A549 (cell line): ENCODE data around the gene DNM3. TPM values are rescaled to one million over a fixed set of nuclear protein-coding genes. Genes with fewer than 3 reads are reported as not detected.

ENCODE experiments used
- ATAC-seq, 2 experiments: fragments of 200-7000 bp in 1 of 2; fragments of >200 bp in 1 of 2; cut with Nextera tagmentation in 1 of 2; cut with Tn5 transposase in 1 of 2; 3 replicates each; pipeline versions ENCODE4 v1.8.0 to v1.9.1; 2018 to 2020; ENCODE audit warnings: mild to moderate bottlenecking in 1 of 2, moderate library complexity in 1 of 2
- CTCF ChIA-PET: fragments of 300-600 bp; sonication (Branson Sonifier 250); formaldehyde crosslinking; extraction: SDS; loops from one replicate; lab custom pipeline; 2021; ENCODE audit warnings: antibody characterized with exemption, inconsistent platforms; lab: Yijun Ruan, JAX
- POLR2A ChIA-PET: fragments of 350-600 bp; formaldehyde crosslinking; extraction: SDS; loops from one replicate; lab custom pipeline; 2021; ENCODE audit warnings: antibody characterized with exemption, inconsistent platforms; lab: Yijun Ruan, JAX
- DNase-seq, 2 experiments: peaks; one replicate each; pipeline versions ENCODE4 v3.0.0 to v3.0.0-alpha.2; 2011 to 2016; ENCODE audit warnings: low read depth in 1 of 2, low spot score in 1 of 2
- FAIRE-seq: peaks from 2 replicates; lab custom pipeline; 2011; peaks lifted over from hg19 to GRCh38; lab: Jason Lieb, UNC
- H3K27ac ChIP-seq, 2 experiments: fragments of >200 bp; sonication (Bioruptor Twin); formaldehyde crosslinking; 3 replicates each; pipeline ENCODE4 v1.5.1; 2016 to 2017
- H3K4me1 ChIP-seq: fragments of >200 bp; sonication (Bioruptor Twin); formaldehyde crosslinking; 3 replicates; pipeline ENCODE4 v1.6.1; 2016
- H3K4me2 ChIP-seq: fragments of >200 bp; sonication (Bioruptor Twin); formaldehyde crosslinking; 3 replicates; pipeline ENCODE4 v1.6.1; 2016
- H3K4me3 ChIP-seq: fragments of >200 bp; sonication (Bioruptor Twin); formaldehyde crosslinking; 3 replicates; pipeline ENCODE4 v1.5.1; 2016
- H3K9me3 ChIP-seq: fragments of >200 bp; sonication (Bioruptor Twin); formaldehyde crosslinking; 3 replicates; pipeline ENCODE4 v1.6.1; 2016
- BCL3 ChIP-seq: fragments of >200 bp; sonication (Bioruptor Twin); formaldehyde crosslinking; IDR thresholded peaks from 3 replicates; pipeline ENCODE4 v1.6.1; 2016
- CBX2 ChIP-seq: fragments of 200-600 bp; sonication (generic); IDR thresholded peaks from 2 replicates; pipeline ENCODE4 v1.6.1; 2016; ENCODE audit warnings: low read depth, mild to moderate bottlenecking, borderline replicate concordance
- CHD2 ChIP-seq: fragments of 150-350 bp; IDR thresholded peaks from 2 replicates; pipeline ENCODE4 v1.6.1; 2014; ENCODE audit warnings: low read length; ENCODE audit not compliant: partially characterized antibody
- CTCF ChIP-seq: fragments of >200 bp; sonication (Bioruptor Twin); formaldehyde crosslinking; IDR thresholded peaks from 3 replicates; pipeline ENCODE4 v1.5.1; 2016
- EHMT2 ChIP-seq: fragments of 200-600 bp; sonication (generic); IDR thresholded peaks from 2 replicates; pipeline ENCODE4 v1.6.1; 2016; ENCODE audit warnings: antibody characterized with exemption, low read depth, mild to moderate bottlenecking, moderate library complexity
- FOSB ChIP-seq: fragments of 250-450 bp; sonication (Bioruptor Pico); IDR thresholded peaks from 2 replicates; pipeline ENCODE4 v1.5.0; 2020; ENCODE audit warnings: mild to moderate bottlenecking, moderate library complexity
- FOSL2 ChIP-seq, 2 experiments: fragments of 450-650 bp in 1 of 2; fragments of >200 bp in 1 of 2; sonication (Bioruptor Twin) in 1 of 2; formaldehyde crosslinking; IDR thresholded peaks; 2 replicates each; pipeline versions ENCODE4 v1.5.0 to v1.6.1; 2016 to 2020; ENCODE audit warnings: mild to moderate bottlenecking in 1 of 2, moderate library complexity in 1 of 2
- FOXS1 ChIP-seq: fragments of 250-450 bp; sonication (Bioruptor Pico); IDR thresholded peaks from 2 replicates; pipeline ENCODE4 v1.5.0; 2020; ENCODE audit warnings: mild to moderate bottlenecking, moderate library complexity
- GATA3 ChIP-seq: IDR thresholded peaks from 2 replicates; pipeline ENCODE4 v1.6.1; 2012; ENCODE audit warnings: borderline replicate concordance
- HDAC2 ChIP-seq: fragments of 200-600 bp; sonication (generic); IDR thresholded peaks from 2 replicates; pipeline ENCODE4 v1.6.1; 2016
- HEYL ChIP-seq: fragments of 250-450 bp; sonication (Bioruptor Pico); IDR thresholded peaks from 2 replicates; pipeline ENCODE4 v1.8.0; 2021; ENCODE audit warnings: mild to moderate bottlenecking, moderate library complexity
- HOXB13 ChIP-seq: fragments of 250-450 bp; sonication (Bioruptor Pico); IDR thresholded peaks from 2 replicates; pipeline ENCODE4 v1.5.0; 2020; ENCODE audit warnings: low read depth, mild to moderate bottlenecking, moderate library complexity
- HOXB5 ChIP-seq: fragments of 250-450 bp; sonication (Bioruptor Pico); IDR thresholded peaks from 2 replicates; pipeline ENCODE4 v1.5.0; 2020; ENCODE audit warnings: mild to moderate bottlenecking, moderate library complexity
- MAFK ChIP-seq: fragments of 450-650 bp; IDR thresholded peaks from 2 replicates; pipeline ENCODE4 v1.6.1; 2014; ENCODE audit not compliant: partially characterized antibody
- MYC ChIP-seq: IDR thresholded peaks from 2 replicates; pipeline ENCODE4 v1.6.1; 2012; ENCODE audit warnings: mild to moderate bottlenecking, inconsistent platforms, low read length, improper control_type of control experiment, borderline replicate concordance
- NFE2L2 ChIP-seq: fragments of 150-350 bp; conservative IDR thresholded peaks from 2 replicates; pipeline ENCODE4 v1.6.1; 2014; ENCODE audit warnings: low read length
- NR3C1 ChIP-seq: fragments of >200 bp; sonication (Bioruptor Twin); formaldehyde crosslinking; IDR thresholded peaks from 3 replicates; pipeline ENCODE4 v1.6.1; 2017
- POLR2AphosphoS2 ChIP-seq: conservative IDR thresholded peaks from 2 replicates; pipeline ENCODE4 v1.6.1; 2012; ENCODE audit warnings: low read length, improper control_type of control experiment, inconsistent platforms
- RNF2 ChIP-seq: fragments of 200-600 bp; sonication (generic); IDR thresholded peaks from 2 replicates; pipeline ENCODE4 v1.6.1; 2016; ENCODE audit warnings: low read depth, mild to moderate bottlenecking, antibody characterized with exemption, moderate library complexity, borderline replicate concordance
- SREBF2 ChIP-seq: fragments of 450-650 bp; IDR thresholded peaks from 2 replicates; pipeline ENCODE4 v1.6.1; 2014; ENCODE audit warnings: mild to moderate bottlenecking, moderate library complexity
- USF2 ChIP-seq: fragments of 450-650 bp; IDR thresholded peaks from 2 replicates; pipeline ENCODE4 v1.6.1; 2014; ENCODE audit warnings: antibody characterized with exemption
- ZNF302 ChIP-seq: fragments of 250-450 bp; sonication (Bioruptor Pico); IDR thresholded peaks from 2 replicates; pipeline ENCODE4 v1.9.0; 2021; ENCODE audit warnings: inconsistent platforms, mild to moderate bottlenecking, moderate library complexity
- WGBS: methylation state at CpG from one replicate; pipeline ENCODE4 v1.1.6; 2017; ENCODE audit errors: missing lambda C conversion rate; 5-methylcytosine and 5-hydroxymethylcytosine counted together
- polyA plus RNA-seq, 4 experiments: library from polyadenylated mRNA; depleted of rRNA in 3 of 4; stranded (reverse); fragments of >200 nt; fragmentation: RNase III in 1 of 4; extraction: RNeasy Plus Mini Kit Qiagen cat#74134 plus additional on column Dnase treatment in 1 of 4; gene quantifications; 2 replicates in 3 of 4; 3 replicates in 1 of 4; pipeline ENCODE4 v1.2.3, GENCODE V29; 2011 to 2017
- TF ChIP-seq, protein P1 (sequence below): fragments of 150-350 bp; IDR thresholded peaks from 2 replicates; pipeline ENCODE4 v1.6.1; 2014; ENCODE audit warnings: low read depth, mild to moderate bottlenecking, low read length
- TF ChIP-seq, protein P2 (sequence below): IDR thresholded peaks from 2 replicates; pipeline ENCODE4 v1.6.1; 2012; ENCODE audit warnings: low read depth, borderline replicate concordance
- TF ChIP-seq, protein P3 (sequence below): IDR thresholded peaks from 2 replicates; pipeline ENCODE4 v1.6.1; 2012
- TF ChIP-seq, protein P4 (sequence below): fragments of 250-450 bp; sonication (Bioruptor Pico); IDR thresholded peaks from 2 replicates; pipeline ENCODE4 v1.5.0; 2020; ENCODE audit warnings: low read depth, mild to moderate bottlenecking, moderate library complexity
- TF ChIP-seq, protein P5 (sequence below): fragments of >200 bp; sonication (Bioruptor Twin); formaldehyde crosslinking; IDR thresholded peaks from 2 replicates; pipeline ENCODE4 v1.6.1; 2016

Gene DNM3
- polyA plus RNA-seq, 2 of the 4 experiments (the other 2 are of a cell fraction), result 0.57 to 1.5 TPM

DNA sequence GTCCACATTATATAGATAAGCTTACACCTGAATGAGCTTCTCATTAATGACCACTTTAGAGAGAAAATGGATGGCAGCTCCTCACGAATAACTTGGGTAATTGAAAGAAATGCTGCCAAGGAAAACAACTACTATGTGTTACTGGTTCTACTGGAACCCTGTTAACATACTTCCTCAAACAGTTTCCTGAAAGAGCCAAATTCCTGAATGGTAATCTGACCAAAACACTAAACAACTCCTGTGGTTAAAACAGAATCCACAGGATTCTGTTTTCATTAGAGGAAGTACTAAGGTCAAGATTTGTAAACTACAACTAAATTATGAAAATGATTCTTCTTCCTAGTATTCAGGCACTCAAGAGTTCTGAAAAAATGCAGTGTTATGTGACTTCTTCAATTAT, 107.2 kb downstream of the DNM3 start:
- no peak for FAIRE-seq
- 4% methylated on average over 1 of the region's 1 CpG for WGBS
- ATAC-seq, result no peak
- Histone ChIP-seq H3K9me3 (peaks cover 5% of the 10 kb centered on the region; the same call in 2 of the 3 replicates), H3K4me1 (no peaks in the 10 kb centered on the region), H3K27ac (no peak overlapping the region), H3K4me3 (no peak overlapping the region), H3K4me2 (no peak overlapping the region)
- TF ChIP-seq FOSB (CRISPR knock-in tag) (no peak), CHD2 (no peak), POLR2AphosphoS2 (no peak), ZNF302 (CRISPR knock-in tag) (no peak), EHMT2 (no peak), SREBF2 (no peak), NFE2L2 (no peak), FOSL2 (IDR thresholded peaks at IDR 0.05) (no peak), FOSL2 (CRISPR knock-in tag; IDR thresholded peaks at IDR 0.05) (no peak), USF2 (no peak), BCL3 (no peak), RNF2 (no peak)
- TF ChIP-seq, protein P1, sequence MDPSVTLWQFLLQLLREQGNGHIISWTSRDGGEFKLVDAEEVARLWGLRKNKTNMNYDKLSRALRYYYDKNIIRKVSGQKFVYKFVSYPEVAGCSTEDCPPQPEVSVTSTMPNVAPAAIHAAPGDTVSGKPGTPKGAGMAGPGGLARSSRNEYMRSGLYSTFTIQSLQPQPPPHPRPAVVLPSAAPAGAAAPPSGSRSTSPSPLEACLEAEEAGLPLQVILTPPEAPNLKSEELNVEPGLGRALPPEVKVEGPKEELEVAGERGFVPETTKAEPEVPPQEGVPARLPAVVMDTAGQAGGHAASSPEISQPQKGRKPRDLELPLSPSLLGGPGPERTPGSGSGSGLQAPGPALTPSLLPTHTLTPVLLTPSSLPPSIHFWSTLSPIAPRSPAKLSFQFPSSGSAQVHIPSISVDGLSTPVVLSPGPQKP, result no peak
- TF ChIP-seq, protein P2, sequence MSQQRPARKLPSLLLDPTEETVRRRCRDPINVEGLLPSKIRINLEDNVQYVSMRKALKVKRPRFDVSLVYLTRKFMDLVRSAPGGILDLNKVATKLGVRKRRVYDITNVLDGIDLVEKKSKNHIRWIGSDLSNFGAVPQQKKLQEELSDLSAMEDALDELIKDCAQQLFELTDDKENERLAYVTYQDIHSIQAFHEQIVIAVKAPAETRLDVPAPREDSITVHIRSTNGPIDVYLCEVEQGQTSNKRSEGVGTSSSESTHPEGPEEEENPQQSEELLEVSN, result no peak
- POLR2A ChIA-PET, result no interaction called here
- DNase-seq, result no peak
- CTCF ChIA-PET, result no interaction called here

DNA sequence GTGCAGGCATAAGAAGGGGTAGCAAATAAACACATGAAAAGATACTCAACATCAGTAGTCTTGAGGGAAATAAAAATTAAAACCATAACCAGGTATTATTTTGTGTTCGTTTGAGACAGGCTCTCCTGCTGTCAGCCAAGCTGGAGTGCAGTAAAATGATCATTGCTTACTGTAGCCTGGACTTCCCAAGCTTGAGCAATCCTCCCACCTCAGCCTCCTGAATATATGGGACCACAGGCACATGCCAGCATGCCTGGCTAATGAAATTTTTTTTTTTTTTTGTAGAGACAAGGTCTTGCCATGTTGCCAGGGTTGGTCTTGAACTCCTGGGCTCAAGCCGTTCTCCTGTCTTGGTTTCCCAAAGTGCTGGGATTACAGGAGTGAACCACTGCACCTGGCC, 108.0 kb downstream of the DNM3 start:
- no peak overlapping the region for H3K4me2 ChIP-seq
- no peak overlapping the region for H3K4me3 ChIP-seq
- H3K27ac ChIP-seq, result no peak overlapping the region
- no peak for TF ChIP-seq HDAC2
- H3K4me1 ChIP-seq, result no peaks in the 10 kb centered on the region
- ChIA-PET POLR2A (no interaction called here), CTCF (no interaction called here)
- 38% methylated on average over 2 of the region's 2 CpGs for WGBS
- FAIRE-seq (no peak), ATAC-seq (no peak), DNase-seq (no peak)
- H3K9me3 ChIP-seq, result peaks cover 5% of the 10 kb centered on the region; the same call in 2 of the 3 replicates

- 0% methylated on average over 1 of the region's 1 CpG for WGBS
- H3K4me3 ChIP-seq, result no peak overlapping the region
- H3K27ac ChIP-seq, result no peak overlapping the region
- DNase-seq (no peak), FAIRE-seq (no peak), ATAC-seq (no peak)
- H3K4me1 ChIP-seq, result no peaks in the 10 kb centered on the region
- CTCF ChIA-PET, result interaction anchor here (0.8 kb wide), 1 partner anchor 151 kb away, joined by 3 read pairs; no protein-coding TSS in a partner anchor
- H3K4me2 ChIP-seq, result no peak overlapping the region
- H3K9me3 ChIP-seq, result peaks cover 5% of the 10 kb centered on the region; the same call in 2 of the 3 replicates
- POLR2A ChIA-PET, result no interaction called here
- TF ChIP-seq NR3C1 (no peak), NFE2L2 (no peak), FOXS1 (CRISPR knock-in tag) (no peak), HOXB13 (CRISPR knock-in tag) (no peak), MAFK (no peak), HOXB5 (no peak), GATA3 (no peak), MYC (no peak), CBX2 (no peak), FOSB (CRISPR knock-in tag) (no peak), CTCF (no peak), HEYL (CRISPR knock-in tag) (no peak)
- TF ChIP-seq, protein P3, sequence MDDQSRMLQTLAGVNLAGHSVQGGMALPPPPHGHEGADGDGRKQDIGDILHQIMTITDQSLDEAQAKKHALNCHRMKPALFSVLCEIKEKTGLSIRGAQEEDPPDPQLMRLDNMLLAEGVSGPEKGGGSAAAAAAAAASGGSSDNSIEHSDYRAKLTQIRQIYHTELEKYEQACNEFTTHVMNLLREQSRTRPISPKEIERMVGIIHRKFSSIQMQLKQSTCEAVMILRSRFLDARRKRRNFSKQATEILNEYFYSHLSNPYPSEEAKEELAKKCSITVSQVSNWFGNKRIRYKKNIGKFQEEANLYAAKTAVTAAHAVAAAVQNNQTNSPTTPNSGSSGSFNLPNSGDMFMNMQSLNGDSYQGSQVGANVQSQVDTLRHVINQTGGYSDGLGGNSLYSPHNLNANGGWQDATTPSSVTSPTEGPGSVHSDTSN, result no peak
- TF ChIP-seq, protein P4, sequence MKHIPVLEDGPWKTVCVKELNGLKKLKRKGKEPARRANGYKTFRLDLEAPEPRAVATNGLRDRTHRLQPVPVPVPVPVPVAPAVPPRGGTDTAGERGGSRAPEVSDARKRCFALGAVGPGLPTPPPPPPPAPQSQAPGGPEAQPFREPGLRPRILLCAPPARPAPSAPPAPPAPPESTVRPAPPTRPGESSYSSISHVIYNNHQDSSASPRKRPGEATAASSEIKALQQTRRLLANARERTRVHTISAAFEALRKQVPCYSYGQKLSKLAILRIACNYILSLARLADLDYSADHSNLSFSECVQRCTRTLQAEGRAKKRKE (CRISPR knock-in tag), result no peak
- TF ChIP-seq, protein P5, sequence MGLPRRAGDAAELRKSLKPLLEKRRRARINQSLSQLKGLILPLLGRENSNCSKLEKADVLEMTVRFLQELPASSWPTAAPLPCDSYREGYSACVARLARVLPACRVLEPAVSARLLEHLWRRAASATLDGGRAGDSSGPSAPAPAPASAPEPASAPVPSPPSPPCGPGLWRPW, result no peak
Measured at GRCh38 chr1:171953835-171954234, 112.5 kb downstream of the DNM3 start.
